HG02970 (cell line): ENCODE measurements around the gene CEACAM6.
"Not testable (repeated sequence)": the region's sequence is repeated elsewhere in the genome, so short reads cannot be mapped to it uniquely, and the experiment has no call there.

ENCODE experiments used
- ATAC-seq: cut with Tn5 transposase; IDR thresholded peaks from one replicate; pipeline ENCODE4 v1.9.1; 2021; ENCODE audit warnings: mild to moderate bottlenecking, moderate library complexity, moderate number of reproducible peaks; ENCODE audit not compliant: unreplicated experiment, low FRiP score

Gene CEACAM6

DNA sequence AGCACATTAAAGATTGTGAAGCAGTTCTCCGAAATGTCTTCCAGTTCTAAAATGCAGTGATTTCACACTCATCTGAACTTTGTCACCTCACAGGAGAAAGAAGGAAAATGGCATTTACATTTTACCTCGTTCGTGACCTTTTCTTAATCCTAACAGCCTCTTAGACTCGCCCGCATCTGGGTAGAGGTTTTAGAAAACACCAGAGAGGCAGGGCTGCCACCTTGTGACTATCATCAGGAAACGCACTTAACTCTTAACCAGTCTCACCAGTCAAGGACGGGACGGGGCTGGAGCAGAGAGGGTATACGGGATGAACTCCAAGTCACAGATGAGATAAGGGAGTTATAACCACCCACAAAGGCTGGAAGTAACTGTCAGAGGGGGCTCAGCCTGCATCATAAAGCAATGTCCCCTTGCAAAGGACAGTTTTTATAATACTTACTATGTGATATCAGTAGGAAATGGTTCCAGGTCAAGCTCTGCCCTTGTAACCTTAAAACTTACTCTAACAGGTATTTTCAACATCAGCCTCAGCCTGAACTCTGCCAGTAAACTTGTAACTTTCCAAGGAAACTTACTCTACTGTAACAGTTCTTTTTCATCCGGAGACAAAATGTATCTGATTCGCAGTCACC is 8.6 kb upstream of the CEACAM6 start:
- no peak for ATAC-seq

DNA sequence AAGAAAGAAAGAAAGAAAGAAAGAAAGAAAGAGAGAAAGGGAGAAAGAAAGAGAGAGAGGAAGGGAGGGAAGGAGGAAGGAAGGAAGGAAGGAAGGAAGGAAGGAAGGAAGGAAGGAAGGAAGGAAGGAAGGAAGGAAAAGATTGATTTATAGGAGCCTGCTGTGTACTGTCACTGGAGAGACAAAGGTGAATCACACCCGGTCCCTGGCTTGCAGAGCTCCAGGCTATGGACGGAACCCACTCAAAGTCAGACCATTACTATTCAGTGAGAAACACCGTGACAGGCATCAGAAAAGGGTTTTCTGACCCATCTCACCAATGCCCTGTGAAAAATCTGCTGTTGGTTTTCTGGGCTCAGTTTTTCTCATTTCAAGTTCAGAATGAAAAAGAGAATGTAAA is 7.3 kb upstream of the CEACAM6 start:
- no peak for ATAC-seq

DNA sequence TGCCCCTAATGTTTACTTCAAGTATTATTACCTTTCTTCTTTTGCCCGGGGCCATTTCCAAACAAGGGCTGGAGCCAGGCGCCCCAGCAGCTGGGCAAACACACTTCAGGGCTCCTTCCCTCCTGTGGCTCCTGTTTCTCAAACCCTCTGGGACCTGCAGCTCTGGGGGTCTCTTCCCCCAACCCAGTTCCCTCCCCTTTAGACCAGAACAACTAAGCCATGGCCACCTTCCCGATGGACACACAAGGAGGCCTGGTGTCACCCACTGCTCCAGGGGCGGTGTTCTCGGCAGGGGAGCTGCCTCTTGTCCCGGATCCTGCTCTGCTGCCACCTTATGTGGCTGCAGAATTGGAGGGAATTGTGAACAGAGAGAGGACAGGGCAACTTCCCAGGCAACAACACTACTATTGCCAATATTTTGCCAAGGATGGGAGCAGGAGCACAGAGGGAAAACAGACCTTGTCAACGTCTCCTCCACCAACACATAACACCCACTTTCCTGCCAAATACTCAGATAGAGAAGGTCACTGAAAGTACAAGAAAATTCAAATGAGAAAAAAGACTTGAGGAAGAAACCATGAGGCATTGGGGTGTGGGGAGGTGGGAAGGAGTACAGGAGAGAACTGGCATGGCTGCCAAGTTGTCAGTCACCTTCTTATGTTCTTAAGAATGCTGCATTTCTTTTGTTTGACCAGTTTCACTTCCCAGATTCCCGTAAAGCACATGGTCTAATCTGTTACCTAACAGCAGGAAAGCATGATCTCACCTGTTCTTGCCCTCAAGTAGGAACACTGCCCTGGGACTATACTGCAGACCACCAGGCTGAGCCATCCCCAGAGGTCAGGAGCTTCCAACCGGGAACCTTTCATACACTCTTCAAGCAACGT is 4.8 kb upstream of the CEACAM6 start:
- ATAC-seq = not testable (repeated sequence)

DNA sequence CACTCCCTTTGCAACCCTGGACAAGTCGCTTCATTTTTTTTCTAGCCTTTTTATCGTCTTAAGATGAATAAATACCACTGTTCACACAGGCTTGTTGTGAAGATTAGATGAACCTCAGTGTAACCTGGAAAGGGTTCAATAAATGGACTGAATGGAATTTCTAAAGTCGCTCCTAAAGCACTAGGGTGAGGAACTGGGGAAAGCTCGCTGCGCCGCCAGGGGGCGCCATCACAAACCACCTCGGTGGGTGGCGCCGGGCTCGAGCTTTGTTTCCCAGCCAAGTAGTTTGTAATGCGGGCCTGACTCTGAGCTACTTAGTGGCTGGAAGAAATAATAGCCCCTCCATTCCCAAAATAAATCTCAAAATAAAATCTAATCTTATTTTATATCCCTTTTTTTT is 2.2 kb upstream of the CEACAM6 start:
- ATAC-seq = no peak

DNA sequence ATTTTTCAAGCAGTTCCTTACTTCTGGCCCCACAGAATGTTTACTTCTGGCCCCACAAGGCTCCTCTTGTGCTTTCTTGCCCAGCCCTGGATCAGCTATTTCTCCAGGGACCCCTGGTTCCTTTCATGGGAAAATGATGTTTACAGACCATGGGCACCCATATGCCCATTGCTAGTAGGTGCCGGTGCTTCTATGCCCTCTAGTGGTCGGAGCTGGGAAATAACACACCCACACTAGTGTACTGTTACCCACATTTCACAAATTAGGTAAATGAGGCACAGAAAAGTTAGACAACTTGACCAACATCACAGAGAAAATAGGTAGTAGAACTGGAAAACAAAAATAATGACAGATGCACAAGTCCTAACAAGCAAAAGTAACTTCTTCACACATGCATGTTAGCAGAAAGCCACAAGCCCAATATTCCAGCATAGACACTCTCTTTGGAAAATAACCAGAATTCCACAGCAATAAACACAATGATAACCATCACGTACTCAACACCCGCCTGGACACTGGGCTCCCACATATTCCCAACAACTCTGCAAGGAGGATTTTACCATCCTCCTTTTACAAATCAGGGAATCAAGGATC is 1.3 kb upstream of the CEACAM6 start:
- no peak for ATAC-seq

DNA sequence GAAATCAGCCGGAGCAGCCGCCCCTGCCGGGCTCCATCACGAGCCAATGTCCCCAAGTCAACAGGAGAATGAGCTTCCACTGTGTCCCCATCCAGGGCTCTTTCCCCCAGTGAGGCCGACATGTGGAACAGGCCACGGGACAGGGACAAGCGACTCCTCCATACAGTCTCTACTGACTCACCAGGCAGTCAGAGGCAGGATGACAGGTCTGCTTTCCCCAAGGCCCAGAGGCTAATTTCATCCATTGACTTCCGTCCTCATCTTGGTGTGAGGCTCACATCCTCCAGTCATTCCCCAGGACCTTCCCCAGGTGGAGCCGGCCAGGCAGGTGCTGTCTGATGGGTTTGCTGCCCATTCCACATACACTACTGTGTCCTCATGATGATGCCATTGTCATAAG is 3.5 kb downstream of the CEACAM6 start:
- ATAC-seq = no peak

DNA sequence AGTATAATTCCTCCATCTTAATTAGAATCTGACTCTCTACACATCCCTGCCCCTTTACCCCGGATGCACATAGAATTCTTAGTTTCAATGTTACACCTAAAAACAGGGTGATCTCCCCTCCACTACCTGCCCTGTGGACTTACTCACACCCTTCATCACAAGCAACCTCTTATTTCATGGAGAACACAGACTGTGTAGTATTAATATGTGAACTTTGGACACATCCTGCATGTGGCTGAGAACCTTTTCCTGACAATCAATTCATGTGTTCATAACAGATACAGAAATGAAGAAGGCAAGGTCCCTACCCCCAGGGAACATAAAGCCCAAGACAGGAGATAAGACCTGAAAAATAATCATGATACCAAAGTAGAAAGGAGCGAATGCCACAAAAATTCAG is 11.8 kb downstream of the CEACAM6 start:
- no peak for ATAC-seq

DNA sequence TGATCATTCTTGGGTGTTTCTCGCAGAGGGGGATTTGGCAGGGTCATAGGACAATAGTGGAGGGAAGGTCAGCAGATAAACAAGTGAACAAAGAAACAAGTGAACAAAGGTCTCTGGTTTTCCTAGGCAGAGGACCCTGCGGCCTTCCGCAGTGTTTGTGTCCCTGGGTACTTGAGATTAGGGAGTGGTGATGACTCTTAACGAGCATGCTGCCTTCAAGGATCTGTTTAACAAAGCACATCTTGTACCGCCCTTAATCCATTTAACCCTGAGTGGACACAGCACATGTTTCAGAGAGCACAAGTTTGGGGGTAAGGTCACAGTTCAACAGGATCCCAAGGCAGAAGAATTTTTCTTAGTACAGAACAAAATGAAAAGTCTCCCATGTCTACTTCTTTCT is 12.8 kb downstream of the CEACAM6 start:
- not testable (repeated sequence) for ATAC-seq

DNA sequence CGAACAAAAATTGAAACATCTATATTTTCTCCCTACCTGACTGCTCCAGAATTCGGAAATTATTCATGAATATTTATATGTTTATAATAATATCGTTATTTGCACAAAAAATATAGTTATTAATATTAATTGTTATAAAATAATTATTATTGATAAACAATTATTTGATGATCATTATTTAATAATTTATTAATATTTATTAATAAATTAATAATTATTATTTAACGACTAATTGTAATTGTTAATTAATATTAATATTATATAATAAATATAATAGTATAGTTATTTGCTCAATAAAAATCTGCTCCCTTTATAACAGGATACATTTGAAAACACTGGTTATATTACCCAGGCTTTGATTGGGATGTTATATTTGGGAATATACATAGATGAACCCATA is 14.3 kb downstream of the CEACAM6 start:
- ATAC-seq = no peak

DNA sequence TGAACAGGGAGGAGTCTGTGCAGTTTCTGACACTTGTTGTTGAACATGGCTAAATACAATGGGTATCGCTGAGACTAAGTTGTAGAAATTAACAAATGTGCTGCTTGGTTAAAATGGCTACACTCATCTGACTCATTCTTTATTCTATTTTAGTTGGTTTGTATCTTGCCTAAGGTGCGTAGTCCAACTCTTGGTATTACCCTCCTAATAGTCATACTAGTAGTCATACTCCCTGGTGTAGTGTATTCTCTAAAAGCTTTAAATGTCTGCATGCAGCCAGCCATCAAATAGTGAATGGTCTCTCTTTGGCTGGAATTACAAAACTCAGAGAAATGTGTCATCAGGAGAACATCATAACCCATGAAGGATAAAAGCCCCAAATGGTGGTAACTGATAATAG is 16.1 kb downstream of the CEACAM6 start:
- ATAC-seq = no peak

DNA sequence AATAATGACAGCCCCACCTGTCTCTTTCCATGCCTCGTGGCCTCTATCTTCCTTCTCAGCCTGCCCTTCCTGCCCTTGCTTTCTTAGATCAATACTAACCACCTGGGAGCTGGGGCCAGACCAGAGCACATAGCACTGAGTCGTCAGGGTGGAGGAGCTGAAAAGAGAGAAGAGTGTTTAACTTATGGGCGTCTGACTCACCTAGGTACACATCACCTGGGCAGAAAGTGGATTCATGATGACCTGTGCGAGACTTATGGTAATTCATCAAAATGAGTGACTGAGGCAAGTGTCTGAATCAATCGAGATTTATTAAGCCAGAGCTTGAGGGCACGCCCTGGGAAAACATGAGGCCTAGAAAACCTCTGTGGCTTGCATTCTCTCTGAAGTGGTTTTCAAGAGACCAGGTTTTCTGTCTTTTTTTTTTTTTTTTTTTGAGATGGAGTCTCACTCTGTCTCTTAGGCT is 19.2 kb downstream of the CEACAM6 start:
- no peak for ATAC-seq

DNA sequence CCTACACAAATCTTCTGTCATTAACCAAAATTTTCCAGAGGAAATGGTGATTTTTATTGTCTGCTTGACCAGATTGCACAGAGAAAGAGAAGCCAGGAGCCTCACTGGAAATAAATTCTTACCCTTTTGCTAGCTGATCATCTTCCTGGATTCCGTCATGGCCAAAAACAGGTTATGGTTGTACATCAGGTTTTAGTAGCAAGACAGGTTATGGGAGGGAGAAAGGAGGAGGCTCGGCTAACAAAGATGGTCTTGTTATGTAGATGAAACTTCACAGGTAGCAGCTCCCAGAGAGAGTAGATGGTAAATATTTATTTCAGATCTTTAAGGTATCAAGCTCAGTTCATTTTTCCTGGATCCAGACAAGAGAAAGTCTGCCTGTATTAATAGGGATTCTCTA is 21.4 kb downstream of the CEACAM6 start:
- no peak for ATAC-seq

DNA sequence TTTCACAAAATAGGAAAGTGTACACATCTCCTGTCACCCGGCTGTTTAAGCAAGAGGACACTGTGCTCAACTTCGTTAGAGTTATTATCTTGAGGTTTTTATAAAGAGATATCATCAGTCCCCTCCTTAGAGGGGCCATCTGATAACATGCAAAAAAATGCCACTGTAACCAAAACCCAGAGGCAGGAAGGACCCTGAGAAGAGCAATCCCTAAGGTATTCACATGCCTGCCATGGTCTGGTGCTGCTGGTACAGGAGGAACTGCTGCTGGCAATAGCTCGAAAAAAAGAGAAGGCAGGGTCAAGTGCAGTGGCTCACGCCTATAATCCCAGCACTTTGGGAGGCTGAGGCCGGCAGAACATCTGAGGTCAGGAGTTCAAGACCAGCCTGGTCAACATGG is 28.3 kb downstream of the CEACAM6 start:
- no peak for ATAC-seq

DNA sequence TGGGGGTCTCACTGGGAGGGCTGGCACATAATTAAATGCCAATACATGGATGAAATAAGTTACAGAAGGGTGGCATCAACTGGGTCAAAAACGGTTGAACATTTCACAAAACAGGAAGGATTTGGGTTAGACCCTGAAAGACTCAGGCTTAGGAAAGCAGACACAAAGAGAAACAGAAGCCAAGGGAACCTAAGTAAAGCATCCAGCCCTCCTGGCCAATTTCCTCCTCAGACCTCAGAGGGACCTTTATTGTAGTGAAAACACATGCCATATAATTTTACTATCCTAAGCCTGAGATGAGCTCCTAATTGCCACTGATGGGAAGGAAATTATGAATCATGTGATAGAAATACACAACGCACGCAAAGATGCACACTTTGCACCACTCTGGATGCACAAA is 29.0 kb downstream of the CEACAM6 start:
- no peak for ATAC-seq

DNA sequence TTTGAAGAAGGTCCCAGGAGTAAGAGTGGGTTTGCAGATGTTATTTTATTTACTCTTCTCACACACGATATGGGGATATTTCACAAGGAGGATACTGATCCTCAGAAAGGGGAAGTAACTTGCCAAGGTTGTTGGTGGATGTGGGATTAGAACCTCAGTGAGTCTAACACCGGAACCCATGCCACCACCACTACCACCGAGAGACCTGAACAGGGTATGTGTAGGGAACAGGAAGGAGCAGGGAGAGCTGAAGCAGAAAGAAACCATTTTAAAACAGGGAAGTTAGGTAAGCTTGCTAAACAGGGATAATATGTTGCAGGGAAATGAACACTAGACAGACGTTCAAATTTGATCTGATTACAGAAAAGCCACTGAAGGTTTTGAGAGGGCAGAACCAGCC is 29.4 kb downstream of the CEACAM6 start:
- no peak for ATAC-seq

DNA sequence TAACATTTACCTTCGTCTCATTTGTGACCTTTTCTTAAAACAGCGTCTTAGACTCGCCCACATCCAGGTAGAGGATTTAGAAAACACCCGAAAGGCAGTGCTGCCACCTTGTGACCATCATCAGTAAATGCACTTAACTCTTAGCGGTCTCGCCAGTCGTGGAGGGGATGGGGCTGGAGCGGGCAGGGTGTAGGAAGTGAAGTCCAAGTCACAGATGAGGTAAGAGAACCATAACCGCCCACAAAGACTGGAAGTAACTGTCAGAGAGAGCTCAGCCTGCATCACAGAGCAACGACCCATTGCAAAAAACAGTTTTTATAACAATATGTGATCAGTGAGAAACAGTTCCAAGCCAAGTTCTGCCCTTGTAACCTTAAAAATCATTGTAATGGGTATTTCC is 30.3 kb downstream of the CEACAM6 start:
- ATAC-seq = no peak

DNA sequence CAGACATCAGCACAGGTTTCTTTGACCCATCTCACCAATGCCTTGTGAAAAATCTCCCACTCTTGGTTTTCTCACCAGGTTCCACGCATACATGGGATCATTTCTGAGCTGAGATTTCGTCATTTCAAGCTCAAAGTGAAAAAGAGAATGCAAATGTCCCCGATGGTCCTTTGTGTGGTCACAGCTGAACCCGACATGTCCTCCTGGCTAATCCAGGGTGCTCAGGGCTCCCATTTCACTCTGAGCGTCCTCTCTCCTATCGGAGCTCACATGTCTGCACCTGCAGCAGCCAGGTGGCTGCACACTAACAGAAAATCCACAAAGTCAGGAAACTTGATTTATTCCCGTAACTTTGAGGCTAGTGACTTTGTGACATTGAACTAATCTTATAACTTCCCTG is 31.7 kb downstream of the CEACAM6 start:
- ATAC-seq = no peak

DNA sequence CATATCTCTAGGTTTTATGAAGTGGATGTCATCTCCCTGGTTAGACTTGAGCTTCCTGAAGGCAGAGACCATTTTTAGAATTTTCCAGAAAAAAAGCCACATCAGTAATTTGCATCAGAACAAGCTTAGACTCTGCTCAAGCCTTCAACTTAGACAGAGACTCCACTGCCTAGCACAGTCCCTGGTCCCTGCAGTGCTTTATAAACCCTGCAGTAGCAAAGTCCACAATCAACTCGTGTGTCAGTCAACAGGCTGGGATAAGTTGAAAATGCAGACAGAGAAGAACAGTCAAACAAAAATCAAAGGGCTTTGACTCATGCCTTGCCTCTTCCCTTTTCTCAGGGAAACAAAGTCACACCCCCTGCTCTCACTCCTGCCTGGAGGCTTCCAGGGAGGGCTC is 33.2 kb downstream of the CEACAM6 start:
- ATAC-seq = not testable (repeated sequence)

DNA sequence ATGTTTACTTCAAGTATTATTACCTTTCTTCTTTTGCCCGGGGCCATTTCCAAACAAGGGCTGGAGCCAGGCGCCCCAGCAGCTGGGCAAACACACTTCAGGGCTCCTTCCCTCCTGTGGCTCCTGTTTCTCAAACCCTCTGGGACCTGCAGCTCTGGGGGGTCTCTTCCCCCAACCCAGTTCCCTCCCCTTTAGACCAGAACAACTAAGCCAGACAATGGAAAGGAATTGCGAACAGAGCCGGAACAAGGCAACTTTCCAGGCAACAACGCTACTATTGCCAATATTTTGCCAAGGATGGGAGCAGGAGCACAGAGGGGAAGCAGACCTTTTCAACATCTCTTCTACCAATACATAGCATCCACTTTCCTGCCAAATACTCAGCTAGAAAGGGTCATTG is 33.7 kb downstream of the CEACAM6 start:
- ATAC-seq = not testable (repeated sequence)

DNA sequence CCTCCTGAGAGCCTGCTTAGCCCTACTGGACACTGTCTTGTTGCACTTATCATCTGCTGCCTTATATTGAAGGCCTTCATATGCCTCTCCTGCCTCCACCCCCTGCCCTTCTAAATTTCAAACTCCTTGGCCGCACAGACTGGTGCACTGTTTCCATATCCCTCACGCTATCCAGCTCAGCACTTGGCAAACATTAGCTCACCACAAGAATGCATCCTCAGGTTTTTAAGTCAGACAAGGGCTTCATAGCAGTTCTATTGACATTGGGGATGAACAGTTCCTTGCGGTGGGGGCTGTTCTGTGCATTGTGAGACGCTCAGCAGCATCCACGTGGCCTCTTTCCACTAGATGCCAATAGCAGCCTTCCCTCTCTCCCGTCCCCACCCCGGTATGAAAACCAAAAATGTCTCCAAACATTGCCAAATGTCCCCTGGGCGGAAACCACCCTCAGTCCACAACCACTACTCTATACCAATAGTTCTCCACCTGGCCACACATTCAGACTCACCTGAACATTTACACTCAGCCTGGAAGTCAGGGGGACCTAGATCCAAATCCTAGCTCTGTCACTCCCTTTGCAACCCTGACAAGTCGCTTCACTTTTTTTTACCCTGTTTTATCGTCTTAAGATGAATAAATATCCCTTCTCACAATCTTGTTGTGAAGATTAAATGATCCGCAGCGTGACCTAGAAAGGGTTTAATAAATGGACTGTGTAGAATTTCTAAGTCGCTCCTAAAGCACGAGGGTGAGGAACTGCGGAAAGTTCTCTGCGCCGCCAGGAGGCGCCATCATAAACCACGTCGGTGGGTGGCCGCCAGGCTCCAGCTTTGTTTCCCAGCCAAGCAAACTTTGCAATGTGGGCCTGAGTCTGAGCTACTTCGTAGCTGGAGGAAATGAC is 37.4 kb downstream of the CEACAM6 start:
- no peak for ATAC-seq

DNA sequence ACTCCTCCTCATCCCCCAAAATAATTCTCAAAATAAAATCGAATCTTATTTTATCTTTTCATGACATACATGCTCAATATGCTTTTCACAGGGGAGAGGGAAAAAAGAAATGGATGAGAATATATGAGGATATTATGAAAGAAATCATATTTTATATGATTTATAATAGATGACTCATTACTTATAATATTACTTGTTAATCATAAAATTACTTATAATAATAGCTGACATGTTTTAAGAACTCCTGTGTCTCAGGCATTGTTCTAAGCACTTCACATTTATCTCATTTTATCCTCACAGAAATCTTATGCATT is 38.0 kb downstream of the CEACAM6 start:
- no peak for ATAC-seq
